Measurements from ENCODE around the gene RABEP2.
"Not testable (repeated sequence)": the region's sequence is repeated elsewhere in the genome, so short reads cannot be mapped to it uniquely, and the experiment has no call there.

Gene RABEP2

GRCh38 chr16:28931801-28932225 is 6.8 kb upstream of the RABEP2 start, which contains the start of gene CD19:
Gene CD19, plus strand, starts transcription at chr16:28931971. Its CDS starts 30 bp downstream, at chr16:28932001.
- FAIRE-seq, result no peak

GRCh38 chr16:28930652-28931051 is 5.6 kb upstream of the RABEP2 start:
- no peak for FAIRE-seq

- FAIRE-seq, result no peak
These were observed 5.2 kb upstream of the RABEP2 start for GRCh38 chr16:28930203-28930602.

GRCh38 chr16:28927815-28928214 is 2.8 kb upstream of the RABEP2 start:
- no peak for FAIRE-seq

- FAIRE-seq, result not testable (repeated sequence)
These were observed 1.2 kb upstream of the RABEP2 start for GRCh38 chr16:28926284-28926683.

GRCh38 chr16:28925386-28926228 is 569 bp upstream of the RABEP2 start:
- FAIRE-seq, result no peak

GRCh38 chr16:28924399-28924761 is 658 bp downstream of the RABEP2 start:
- FAIRE-seq, result no peak

GRCh38 chr16:28923652-28924398 is 1.2 kb downstream of the RABEP2 start:
- no peak for FAIRE-seq

- FAIRE-seq, result no peak
These were observed 1.8 kb downstream of the RABEP2 start for GRCh38 chr16:28923231-28923587.

GRCh38 chr16:28918698-28919097 is 6.3 kb downstream of the RABEP2 start:
- FAIRE-seq, result no peak

- FAIRE-seq, result no peak
These were observed 7.9 kb downstream of the RABEP2 start for GRCh38 chr16:28917095-28917494.

GRCh38 chr16:28915181-28915580 is 9.9 kb downstream of the RABEP2 start:
- FAIRE-seq, result no peak

- FAIRE-seq, result no peak
These were observed 10.9 kb downstream of the RABEP2 start for GRCh38 chr16:28913946-28914724.

GRCh38 chr16:28912558-28912957 is 12.5 kb downstream of the RABEP2 start:
- FAIRE-seq, result no peak

GRCh38 chr16:28910086-28911031 is 14.7 kb downstream of the RABEP2 start:
- FAIRE-seq, result no peak

GRCh38 chr16:28905800-28906372 is 19.2 kb downstream of the RABEP2 start:
- FAIRE-seq, result no peak

- no peak for FAIRE-seq
These were observed 19.7 kb downstream of the RABEP2 start for GRCh38 chr16:28905229-28905754.

- FAIRE-seq, result no peak
These were observed 20.2 kb downstream of the RABEP2 start for GRCh38 chr16:28904828-28905227.

GRCh38 chr16:28904363-28904762 is 20.7 kb downstream of the RABEP2 start:
- no peak for FAIRE-seq

GRCh38 chr16:28903344-28904042 is 21.5 kb downstream of the RABEP2 start:
- no peak for FAIRE-seq

- FAIRE-seq, result no peak
These were observed 22.1 kb downstream of the RABEP2 start for GRCh38 chr16:28902909-28903308.
